HEK293 (cell line): ENCODE results near the gene CLIC5.

Source experiments
- CTCF ChIA-PET: fragments of 350-600 bp; formaldehyde crosslinking; extraction: SDS; loops from one replicate; lab custom pipeline; 2021; ENCODE audit warnings: antibody characterized with exemption; lab: Yijun Ruan, JAX
- POLR2A ChIA-PET: fragments of 300-600 bp; formaldehyde crosslinking; extraction: SDS; loops from one replicate; lab custom pipeline; 2020; ENCODE audit warnings: antibody characterized with exemption, inconsistent platforms; lab: Yijun Ruan, JAX
- H3K27ac ChIP-seq: fragments of 200-500 bp; sonication (Bioruptor generic); 2 replicates; pipeline ENCODE4 v1.5.1; 2014; ENCODE audit warnings: low read depth, low read length, control low read depth, inconsistent platforms; ENCODE audit errors: extremely low read depth
- H3K36me3 ChIP-seq, 2 experiments: fragments of 200-500 bp in 1 of 2; sonication (Bioruptor generic) in 1 of 2; 1 replicate in 1 of 2; 2 replicates in 1 of 2; pipeline ENCODE4 v1.5.1; 2014 to 2017; ENCODE audit warnings: inconsistent platforms in 2 of 2, low read length in 2 of 2; ENCODE audit not compliant: control insufficient read depth in 2 of 2, insufficient read depth in 1 of 2
- H3K4me1 ChIP-seq: fragments of 200-500 bp; sonication (Bioruptor generic); 2 replicates; pipeline ENCODE4 v1.5.1; 2014; ENCODE audit warnings: mild to moderate bottlenecking, low read length, inconsistent platforms; ENCODE audit not compliant: control insufficient read depth, insufficient read depth
- H3K4me3 ChIP-seq: 2 replicates; pipeline ENCODE4 v1.5.1; 2011; ENCODE audit warnings: low read depth, mild to moderate bottlenecking, control low read depth, low read length, moderate library complexity
- H3K9me3 ChIP-seq: fragments of 200-500 bp; sonication (Bioruptor generic); 2 replicates; pipeline ENCODE4 v1.5.1; 2014; ENCODE audit warnings: low read depth, low read length, inconsistent platforms; ENCODE audit not compliant: control insufficient read depth, insufficient read depth
- CTCF ChIP-seq: fragments of 450-650 bp; formaldehyde crosslinking; IDR thresholded peaks from 2 replicates; pipeline ENCODE4 v1.5.1; 2016; ENCODE audit warnings: missing biosample characterization, missing genetic modification characterization
- GFI1B ChIP-seq: fragments of 450-650 bp; formaldehyde crosslinking; IDR thresholded peaks from 2 replicates; pipeline ENCODE4 v1.5.1; 2016; ENCODE audit warnings: missing biosample characterization, missing genetic modification characterization
- OVOL3 ChIP-seq: fragments of 450-650 bp; formaldehyde crosslinking; IDR thresholded peaks from 2 replicates; pipeline ENCODE4 v1.5.1; 2016; ENCODE audit warnings: missing biosample characterization, missing genetic modification characterization
- PRDM4 ChIP-seq: fragments of 450-650 bp; formaldehyde crosslinking; IDR thresholded peaks from 2 replicates; pipeline ENCODE4 v1.5.1; 2017; ENCODE audit warnings: missing biosample characterization, missing genetic modification characterization
- SCRT2 ChIP-seq: fragments of 450-650 bp; formaldehyde crosslinking; IDR thresholded peaks from 2 replicates; pipeline ENCODE4 v1.5.1; 2016; ENCODE audit warnings: missing biosample characterization, missing genetic modification characterization
- ZFP41 ChIP-seq: fragments of 450-650 bp; formaldehyde crosslinking; IDR thresholded peaks from 2 replicates; pipeline ENCODE4 v1.5.1; 2016; ENCODE audit warnings: missing biosample characterization, missing genetic modification characterization, borderline replicate concordance
- ZNF121 ChIP-seq: fragments of 450-650 bp; formaldehyde crosslinking; IDR thresholded peaks from 2 replicates; pipeline ENCODE4 v1.5.1; 2016; ENCODE audit warnings: missing biosample characterization, missing genetic modification characterization
- ZNF133 ChIP-seq: fragments of 450-650 bp; formaldehyde crosslinking; IDR thresholded peaks from 2 replicates; pipeline ENCODE4 v1.5.1; 2016; ENCODE audit warnings: missing biosample characterization, missing genetic modification characterization
- ZNF18 ChIP-seq: fragments of 450-650 bp; formaldehyde crosslinking; IDR thresholded peaks from 2 replicates; pipeline ENCODE4 v1.5.1; 2016; ENCODE audit warnings: missing biosample characterization, missing genetic modification characterization
- ZNF211 ChIP-seq: fragments of 450-650 bp; formaldehyde crosslinking; IDR thresholded peaks from 2 replicates; pipeline ENCODE4 v1.5.1; 2016; ENCODE audit warnings: low read depth, missing biosample characterization, missing genetic modification characterization
- ZNF214 ChIP-seq: fragments of 450-650 bp; formaldehyde crosslinking; IDR thresholded peaks from 2 replicates; pipeline ENCODE4 v1.5.1; 2017; ENCODE audit warnings: missing biosample characterization, mild to moderate bottlenecking, missing genetic modification characterization, borderline replicate concordance
- ZNF37A ChIP-seq: fragments of 450-650 bp; IDR thresholded peaks from 2 replicates; pipeline ENCODE4 v1.5.1; 2018; ENCODE audit warnings: missing biosample characterization, missing genetic modification characterization
- ZNF843 ChIP-seq: fragments of 450-650 bp; formaldehyde crosslinking; IDR thresholded peaks from 2 replicates; pipeline ENCODE4 v1.5.1; 2016; ENCODE audit warnings: missing biosample characterization, missing genetic modification characterization
- TF ChIP-seq, protein P1 (sequence below): fragments of 450-650 bp; formaldehyde crosslinking; IDR thresholded peaks from 2 replicates; pipeline ENCODE4 v1.5.1; 2016; ENCODE audit warnings: missing biosample characterization, missing genetic modification characterization
- TF ChIP-seq, protein P2 (sequence below): fragments of 450-650 bp; formaldehyde crosslinking; optimal IDR thresholded peaks from 2 replicates; pipeline ENCODE3; 2016; ENCODE audit warnings: missing biosample characterization, mild to moderate bottlenecking, missing genetic modification characterization
- TF ChIP-seq, protein P3 (sequence below): fragments of 450-650 bp; formaldehyde crosslinking; IDR thresholded peaks from 2 replicates; pipeline ENCODE4 v1.5.1; 2016; ENCODE audit warnings: missing biosample characterization, missing genetic modification characterization
- TF ChIP-seq, protein P4 (sequence below): fragments of 450-650 bp; formaldehyde crosslinking; IDR thresholded peaks from 2 replicates; pipeline ENCODE4 v1.5.1; 2016; ENCODE audit warnings: missing biosample characterization, missing genetic modification characterization

Gene CLIC5

DNA sequence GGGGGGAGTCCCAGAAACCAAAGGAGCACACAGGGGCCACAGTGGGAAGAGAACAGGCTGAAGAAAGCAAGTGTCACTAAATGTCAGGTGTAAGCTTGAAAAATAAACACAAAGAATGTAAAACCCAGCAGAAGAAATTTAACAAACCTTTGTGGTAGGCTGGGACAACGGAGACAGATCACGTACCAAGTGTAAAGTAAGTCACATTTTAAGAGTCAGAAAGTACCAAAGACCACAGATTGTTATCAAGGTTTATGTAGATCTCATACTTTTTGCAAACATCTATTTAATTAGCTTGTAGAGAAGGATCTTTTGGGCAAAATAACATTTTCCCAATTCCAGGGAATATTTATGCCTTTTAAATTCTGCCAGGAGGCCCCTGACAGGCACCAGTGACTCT is 1.6 kb downstream of the CLIC5 start:
- Histone ChIP-seq H3K36me3 (no peaks in the 10 kb centered on the region), H3K27ac (no peak overlapping the region), H3K4me1 (peaks cover 6% of the 10 kb centered on the region; the same call in 1 of the 2 replicates), H3K4me3 (peak overlapping the region; percentile 76), H3K9me3 (no peaks in the 10 kb centered on the region; the same call in 1 of the 2 replicates)
- CTCF ChIA-PET: interaction anchor here (1.1 to 1.5 kb wide), 3 partner anchors 9 to 84 kb away, joined by 3 to 4 read pairs (median 4); no protein-coding TSS in a partner anchor
- no peak for TF ChIP-seq ZNF211
- TF ChIP-seq, protein P1, sequence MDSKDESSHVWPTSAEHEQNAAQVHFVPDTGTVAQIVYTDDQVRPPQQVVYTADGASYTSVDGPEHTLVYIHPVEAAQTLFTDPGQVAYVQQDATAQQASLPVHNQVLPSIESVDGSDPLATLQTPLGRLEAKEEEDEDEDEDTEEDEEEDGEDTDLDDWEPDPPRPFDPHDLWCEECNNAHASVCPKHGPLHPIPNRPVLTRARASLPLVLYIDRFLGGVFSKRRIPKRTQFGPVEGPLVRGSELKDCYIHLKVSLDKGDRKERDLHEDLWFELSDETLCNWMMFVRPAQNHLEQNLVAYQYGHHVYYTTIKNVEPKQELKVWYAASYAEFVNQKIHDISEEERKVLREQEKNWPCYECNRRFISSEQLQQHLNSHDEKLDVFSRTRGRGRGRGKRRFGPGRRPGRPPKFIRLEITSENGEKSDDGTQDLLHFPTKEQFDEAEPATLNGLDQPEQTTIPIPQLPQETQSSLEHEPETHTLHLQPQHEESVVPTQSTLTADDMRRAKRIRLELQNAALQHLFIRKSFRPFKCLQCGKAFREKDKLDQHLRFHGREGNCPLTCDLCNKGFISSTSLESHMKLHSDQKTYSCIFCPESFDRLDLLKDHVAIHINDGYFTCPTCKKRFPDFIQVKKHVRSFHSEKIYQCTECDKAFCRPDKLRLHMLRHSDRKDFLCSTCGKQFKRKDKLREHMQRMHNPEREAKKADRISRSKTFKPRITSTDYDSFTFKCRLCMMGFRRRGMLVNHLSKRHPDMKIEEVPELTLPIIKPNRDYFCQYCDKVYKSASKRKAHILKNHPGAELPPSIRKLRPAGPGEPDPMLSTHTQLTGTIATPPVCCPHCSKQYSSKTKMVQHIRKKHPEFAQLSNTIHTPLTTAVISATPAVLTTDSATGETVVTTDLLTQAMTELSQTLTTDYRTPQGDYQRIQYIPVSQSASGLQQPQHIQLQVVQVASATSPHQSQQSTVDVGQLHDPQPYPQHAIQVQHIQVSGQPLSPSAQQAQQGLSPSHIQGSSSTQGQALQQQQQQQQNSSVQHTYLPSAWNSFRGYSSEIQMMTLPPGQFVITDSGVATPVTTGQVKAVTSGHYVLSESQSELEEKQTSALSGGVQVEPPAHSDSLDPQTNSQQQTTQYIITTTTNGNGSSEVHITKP: peak; percentile 80
- POLR2A ChIA-PET: no interaction called here

DNA sequence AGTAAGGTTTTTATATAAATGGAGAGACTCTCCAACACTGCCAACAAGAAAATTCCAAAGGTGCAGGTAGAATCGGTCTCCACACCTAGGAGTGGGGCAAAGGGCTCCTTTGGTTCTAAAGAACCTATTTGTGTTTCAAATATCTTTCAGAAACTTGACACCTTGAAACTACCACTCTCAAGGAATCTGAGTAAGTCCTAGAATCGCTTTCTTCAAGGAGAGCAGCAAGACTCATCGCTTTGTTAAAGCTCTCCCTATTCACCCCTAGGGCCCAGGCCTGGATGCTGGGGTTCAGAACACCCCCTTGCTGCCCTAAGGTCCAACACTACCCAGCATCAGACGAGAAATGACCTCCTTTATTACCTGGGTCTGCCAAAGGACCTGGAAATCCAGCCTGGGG is 2.0 kb downstream of the CLIC5 start:
- H3K9me3 ChIP-seq: no peaks in the 10 kb centered on the region; the same call in 1 of the 2 replicates
- CTCF ChIA-PET: interaction anchor here (0.6 to 1.5 kb wide), 4 partner anchors 8 to 83 kb away, joined by 3 to 4 read pairs (median 4); no protein-coding TSS in a partner anchor
- H3K4me3 ChIP-seq: no peak overlapping the region
- no peaks in the 10 kb centered on the region for H3K36me3 ChIP-seq
- H3K27ac ChIP-seq: no peak overlapping the region
- TF ChIP-seq SCRT2 (tag by site-specific recombination): no peak
- TF ChIP-seq PRDM4 (tag by site-specific recombination): no peak
- TF ChIP-seq, all 188 proteins: peak for 0
- peaks cover 6% of the 10 kb centered on the region; the same call in 1 of the 2 replicates for H3K4me1 ChIP-seq
- POLR2A ChIA-PET: no interaction called here

- no peak overlapping the region for H3K4me3 ChIP-seq
- CTCF ChIA-PET: interaction anchor here (0.6 to 1.6 kb wide), 4 partner anchors 82 to 1537 kb away, joined by 3 to 7 read pairs (median 4); no protein-coding TSS in a partner anchor
- POLR2A ChIA-PET: no interaction called here
- H3K4me1 ChIP-seq: peaks cover 6% of the 10 kb centered on the region; the same call in 1 of the 2 replicates
- no peak overlapping the region for H3K27ac ChIP-seq
- H3K36me3 ChIP-seq: no peaks in the 10 kb centered on the region
- no peaks in the 10 kb centered on the region; the same call in 1 of the 2 replicates for H3K9me3 ChIP-seq
- TF ChIP-seq OVOL3: no peak
- no peak for TF ChIP-seq ZNF843 (tag by site-specific recombination)
- no peak for TF ChIP-seq ZNF133 (tag by site-specific recombination)
- TF ChIP-seq CTCF: no peak
- TF ChIP-seq ZNF121 (tag by site-specific recombination): no peak
- TF ChIP-seq, protein P2, sequence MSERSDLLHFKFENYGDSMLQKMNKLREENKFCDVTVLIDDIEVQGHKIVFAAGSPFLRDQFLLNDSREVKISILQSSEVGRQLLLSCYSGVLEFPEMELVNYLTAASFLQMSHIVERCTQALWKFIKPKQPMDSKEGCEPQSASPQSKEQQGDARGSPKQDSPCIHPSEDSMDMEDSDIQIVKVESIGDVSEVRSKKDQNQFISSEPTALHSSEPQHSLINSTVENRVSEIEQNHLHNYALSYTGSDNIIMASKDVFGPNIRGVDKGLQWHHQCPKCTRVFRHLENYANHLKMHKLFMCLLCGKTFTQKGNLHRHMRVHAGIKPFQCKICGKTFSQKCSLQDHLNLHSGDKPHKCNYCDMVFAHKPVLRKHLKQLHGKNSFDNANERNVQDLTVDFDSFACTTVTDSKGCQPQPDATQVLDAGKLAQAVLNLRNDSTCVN (tag by site-specific recombination): no peak
- TF ChIP-seq, protein P3, sequence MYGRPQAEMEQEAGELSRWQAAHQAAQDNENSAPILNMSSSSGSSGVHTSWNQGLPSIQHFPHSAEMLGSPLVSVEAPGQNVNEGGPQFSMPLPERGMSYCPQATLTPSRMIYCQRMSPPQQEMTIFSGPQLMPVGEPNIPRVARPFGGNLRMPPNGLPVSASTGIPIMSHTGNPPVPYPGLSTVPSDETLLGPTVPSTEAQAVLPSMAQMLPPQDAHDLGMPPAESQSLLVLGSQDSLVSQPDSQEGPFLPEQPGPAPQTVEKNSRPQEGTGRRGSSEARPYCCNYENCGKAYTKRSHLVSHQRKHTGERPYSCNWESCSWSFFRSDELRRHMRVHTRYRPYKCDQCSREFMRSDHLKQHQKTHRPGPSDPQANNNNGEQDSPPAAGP (tag by site-specific recombination): no peak
- no peak for TF ChIP-seq ZNF214 (tag by site-specific recombination)
- TF ChIP-seq ZNF18: no peak
- TF ChIP-seq, protein P4, sequence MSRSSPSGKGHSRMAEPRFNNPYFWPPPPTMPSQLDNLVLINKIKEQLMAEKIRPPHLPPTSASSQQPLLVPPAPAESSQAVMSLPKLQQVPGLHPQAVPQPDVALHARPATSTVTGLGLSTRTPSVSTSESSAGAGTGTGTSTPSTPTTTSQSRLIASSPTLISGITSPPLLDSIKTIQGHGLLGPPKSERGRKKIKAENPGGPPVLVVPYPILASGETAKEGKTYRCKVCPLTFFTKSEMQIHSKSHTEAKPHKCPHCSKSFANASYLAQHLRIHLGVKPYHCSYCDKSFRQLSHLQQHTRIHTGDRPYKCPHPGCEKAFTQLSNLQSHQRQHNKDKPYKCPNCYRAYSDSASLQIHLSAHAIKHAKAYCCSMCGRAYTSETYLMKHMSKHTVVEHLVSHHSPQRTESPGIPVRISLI: no peak
- no peak for TF ChIP-seq ZFP41
- no peak for TF ChIP-seq ZNF37A (tag by site-specific recombination)
- TF ChIP-seq GFI1B (tag by site-specific recombination): no peak
These were observed 2.8 kb downstream of the CLIC5 start for GRCh38 chr6:46012834-46013233.
